ENCODE data around the gene ROPN1.
"Not testable (repeated sequence)": the region's sequence is repeated elsewhere in the genome, so short reads cannot be mapped to it uniquely, and the experiment has no call there.

ROPN1 gene

GRCh38 chr3:124014366-124014942 lies 22.5 kb upstream of the ROPN1 start:
- FAIRE-seq (no peak), DNase-seq (ENCODE audit: insufficient read length, low spot score) (no peak)
- no peak for TF ChIP-seq POLR2A (IDR thresholded peaks at IDR 0.05; ENCODE audit: low read depth, low read length)

GRCh38 chr3:124008321-124008720 lies 16.4 kb upstream of the ROPN1 start:
- FAIRE-seq; DNase-seq (ENCODE audit: insufficient read length, low spot score): not testable (repeated sequence)

GRCh38 chr3:124007186-124007585 lies 15.3 kb upstream of the ROPN1 start:
- DNase-seq (ENCODE audit: insufficient read length, low spot score), result no peak
- FAIRE-seq, result no peak
- no peak for TF ChIP-seq POLR2A (IDR thresholded peaks at IDR 0.05; ENCODE audit: low read depth, low read length)

DNA sequence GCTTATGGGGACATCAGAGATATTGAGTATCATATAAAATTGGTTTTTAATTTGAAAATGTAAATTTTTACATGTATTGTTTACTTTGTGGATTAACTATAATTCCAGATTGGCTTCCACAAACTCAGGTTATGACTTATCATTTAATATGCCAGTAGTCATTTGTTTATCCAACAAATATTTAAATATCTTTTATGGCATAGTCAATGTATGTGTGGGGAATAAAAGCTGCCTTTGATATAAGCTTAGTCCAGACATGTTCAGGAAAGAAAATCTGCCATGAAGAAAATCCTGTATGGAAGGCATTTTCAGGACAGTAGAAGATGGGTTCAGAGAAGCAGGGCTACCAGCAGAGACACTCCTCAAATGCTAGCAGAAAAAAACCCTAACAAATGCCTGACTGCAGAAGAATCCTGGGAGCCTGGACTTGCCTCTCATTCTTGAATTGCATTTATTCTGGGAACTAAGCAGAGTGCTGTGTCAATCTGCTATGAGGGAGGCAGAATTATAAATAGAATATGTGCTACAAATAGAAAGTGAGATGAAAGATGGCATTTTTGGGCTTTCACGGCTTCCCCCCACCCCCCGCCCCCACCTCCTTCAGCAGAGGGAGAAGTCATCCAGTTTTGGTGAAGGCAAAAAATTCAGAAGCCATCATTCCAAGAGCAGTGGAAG lies 10.6 kb upstream of the ROPN1 start:
- not testable (repeated sequence) for FAIRE-seq; DNase-seq (ENCODE audit: insufficient read length, low spot score)

- not testable (repeated sequence) for DNase-seq (ENCODE audit: insufficient read length, low spot score); FAIRE-seq
These were observed 9.4 kb upstream of the ROPN1 start for GRCh38 chr3:124001366-124001765.

DNA sequence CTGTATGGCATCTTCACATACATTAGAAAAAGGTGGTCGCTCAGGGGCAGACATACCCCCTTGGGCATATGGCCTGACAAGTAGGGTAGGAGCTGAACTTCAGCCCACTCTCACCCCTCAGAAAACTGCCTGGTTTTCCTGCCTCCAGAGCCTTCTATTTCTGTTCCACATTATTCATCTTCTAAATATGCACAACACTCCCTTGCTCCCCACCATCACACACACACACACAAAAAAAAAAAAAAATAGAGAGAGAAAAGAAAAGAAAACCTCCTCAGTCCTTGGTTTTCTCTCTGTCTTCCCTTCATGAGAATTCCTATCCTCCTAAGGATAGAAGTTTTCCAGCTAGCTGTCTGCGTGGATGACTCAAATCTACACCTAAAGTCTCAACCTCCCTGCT lies 5.6 kb upstream of the ROPN1 start:
- TF ChIP-seq POLR2A (IDR thresholded peaks at IDR 0.05; ENCODE audit: low read depth, low read length), result no peak
- DNase-seq (ENCODE audit: insufficient read length, low spot score) (no peak), FAIRE-seq (no peak)

DNA sequence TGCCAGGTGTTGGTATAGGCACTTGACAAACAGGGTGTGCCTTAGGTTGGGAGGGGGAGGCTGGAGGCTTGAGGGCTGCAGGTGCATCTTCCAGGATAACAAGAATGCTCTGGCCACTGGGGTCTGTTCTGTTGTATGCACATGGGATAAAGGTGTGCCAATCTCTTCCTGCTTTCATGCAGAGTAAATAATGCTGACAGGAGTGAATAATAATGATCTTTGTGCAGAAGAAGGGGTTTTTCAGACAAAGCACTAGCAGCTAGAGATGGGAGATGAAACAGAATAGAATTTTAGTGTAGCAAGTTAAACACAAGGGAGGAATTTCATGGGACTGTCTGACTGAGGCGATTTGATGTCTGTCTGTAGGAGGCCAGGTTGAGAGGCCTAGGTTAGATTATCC lies 1.9 kb upstream of the ROPN1 start:
- TF ChIP-seq POLR2A (IDR thresholded peaks at IDR 0.05; ENCODE audit: low read depth, low read length), result no peak
- DNase-seq (ENCODE audit: insufficient read length, low spot score), result no peak
- no peak for FAIRE-seq

GRCh38 chr3:123986427-123986826 lies 5.5 kb downstream of the ROPN1 start:
- FAIRE-seq (no peak), DNase-seq (ENCODE audit: insufficient read length, low spot score) (no peak)
- TF ChIP-seq POLR2A (IDR thresholded peaks at IDR 0.05; ENCODE audit: low read depth, low read length), result no peak

GRCh38 chr3:123984957-123985356 lies 7.0 kb downstream of the ROPN1 start:
- FAIRE-seq (no peak), DNase-seq (ENCODE audit: insufficient read length, low spot score) (no peak)
- TF ChIP-seq POLR2A (IDR thresholded peaks at IDR 0.05; ENCODE audit: low read depth, low read length), result no peak

DNA sequence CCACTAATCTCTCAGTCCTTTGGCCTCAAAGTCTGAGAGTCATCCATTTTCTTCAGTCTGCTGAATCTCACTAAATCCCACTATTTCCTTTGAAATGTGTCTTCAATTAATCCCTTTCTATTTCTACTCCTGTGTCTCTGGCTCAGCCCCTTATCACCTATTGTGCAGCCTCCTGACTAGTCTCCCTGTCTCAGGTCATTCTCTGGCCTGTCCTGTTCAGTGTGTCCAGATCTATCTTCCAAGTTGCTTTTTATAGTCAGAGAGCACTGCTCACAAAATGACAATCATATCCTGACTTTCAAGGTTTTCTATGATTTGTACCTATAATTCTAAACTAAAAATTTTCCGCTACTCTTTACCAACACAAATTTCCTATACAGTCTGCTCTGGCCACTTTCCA lies 7.6 kb downstream of the ROPN1 start:
- no peak for TF ChIP-seq POLR2A (IDR thresholded peaks at IDR 0.05; ENCODE audit: low read depth, low read length)
- FAIRE-seq (no peak), DNase-seq (ENCODE audit: insufficient read length, low spot score) (no peak)

GRCh38 chr3:123981317-123981716 lies 10.6 kb downstream of the ROPN1 start:
- not testable (repeated sequence) for DNase-seq (ENCODE audit: insufficient read length, low spot score); FAIRE-seq

DNA sequence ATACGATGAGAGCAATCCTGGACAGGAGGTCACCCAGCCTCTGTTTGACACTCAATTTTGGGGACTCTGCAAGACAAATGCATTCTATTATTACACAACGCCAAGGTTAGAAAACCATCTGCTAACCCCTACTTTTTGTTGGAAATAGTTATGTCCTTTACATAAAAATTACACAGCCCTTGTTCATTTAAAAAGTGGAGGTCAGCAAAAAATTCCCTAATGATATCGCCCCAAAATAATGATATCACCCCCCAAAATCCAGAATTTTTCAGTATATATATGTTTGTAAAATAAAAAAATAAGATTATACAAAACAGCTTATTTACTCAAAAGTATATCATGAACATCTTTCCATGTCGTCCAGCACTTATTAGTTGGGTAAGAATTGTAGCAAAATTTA lies 11.4 kb downstream of the ROPN1 start:
- no peak for DNase-seq (ENCODE audit: insufficient read length, low spot score)
- no peak for TF ChIP-seq POLR2A (IDR thresholded peaks at IDR 0.05; ENCODE audit: low read depth, low read length)
- FAIRE-seq, result no peak

DNA sequence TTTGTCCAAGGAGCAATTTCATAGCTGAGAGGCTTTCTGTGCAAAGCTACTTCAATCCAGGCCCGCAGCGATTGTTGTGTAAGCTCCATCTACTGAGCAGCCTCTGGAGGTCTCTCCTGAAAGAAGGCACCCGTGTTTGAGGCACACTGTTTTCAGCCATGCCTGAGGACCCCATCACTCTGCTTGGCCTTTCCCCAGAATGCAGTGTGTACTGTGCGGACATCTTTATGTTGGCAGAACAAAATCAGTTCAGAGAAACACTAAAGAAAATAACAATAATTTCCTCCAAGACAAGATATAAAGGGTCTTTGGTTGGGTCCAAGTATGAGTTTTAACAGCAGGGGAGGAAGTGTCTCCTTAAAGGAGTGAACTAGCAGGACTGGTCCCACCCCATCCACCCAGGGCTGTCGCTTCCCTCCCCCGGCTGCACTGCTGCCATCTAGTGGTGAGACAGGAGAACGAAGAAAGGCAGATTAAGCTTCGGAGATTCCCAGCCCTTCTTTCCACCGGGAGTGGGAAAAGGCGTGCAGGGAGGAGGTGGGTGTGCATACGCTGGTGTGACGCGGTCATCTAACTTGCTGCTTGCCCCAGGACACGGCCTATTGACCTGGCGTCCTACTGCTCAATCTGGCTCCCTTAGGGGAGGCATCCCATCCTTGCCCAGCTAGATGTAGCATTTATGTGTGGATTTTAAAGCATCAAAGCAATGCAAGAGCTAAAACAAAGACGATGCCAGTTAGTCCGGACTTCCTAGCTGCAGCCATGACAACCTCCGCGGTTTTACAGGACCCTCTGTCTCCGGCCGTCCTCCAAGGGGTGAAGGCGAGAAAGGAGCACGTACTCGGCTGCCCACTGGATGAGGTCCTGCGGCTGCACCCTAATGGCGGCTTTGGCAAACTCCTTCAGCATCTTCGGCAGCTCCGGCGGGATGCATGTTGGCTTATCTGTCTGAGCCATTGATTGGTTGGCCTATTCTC lies 12.1 kb downstream of the ROPN1 start:
- DNase-seq (ENCODE audit: insufficient read length, low spot score), result not testable (repeated sequence)
- peak; percentile 87 for FAIRE-seq

- not testable (repeated sequence) for DNase-seq (ENCODE audit: insufficient read length, low spot score); FAIRE-seq
These were observed 15.0 kb downstream of the ROPN1 start for GRCh38 chr3:123976904-123977303.

- FAIRE-seq, result not testable (repeated sequence)
These were observed 15.6 kb downstream of the ROPN1 start for GRCh38 chr3:123976181-123976898.

DNA sequence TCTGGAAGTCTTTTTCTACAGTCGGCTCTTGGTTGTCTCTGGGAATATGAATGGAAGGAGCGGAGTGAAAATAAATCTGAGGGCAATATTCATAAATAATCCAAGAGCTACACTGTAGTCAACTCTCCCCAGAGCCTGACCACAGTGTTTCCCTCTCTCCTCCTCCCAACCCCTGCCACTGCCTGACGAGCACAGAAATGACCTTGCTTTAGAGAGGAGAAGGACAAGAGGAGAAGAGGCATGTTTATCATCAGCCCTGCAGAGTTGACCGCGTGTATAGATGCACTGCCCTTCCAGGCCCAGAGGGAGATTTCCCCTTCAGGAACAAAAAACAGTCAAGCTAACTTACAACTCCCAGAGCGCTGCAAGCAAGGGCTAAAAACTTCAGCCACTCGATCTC lies 16.9 kb downstream of the ROPN1 start:
- FAIRE-seq, result not testable (repeated sequence)

More at GRCh38 chr3:123976181-123976898, 15.6 kb downstream of the ROPN1 start:
- DNase-seq (ENCODE audit: insufficient read length, low spot score), result not testable (repeated sequence)

More for the DNA sequence above, 16.9 kb downstream of the ROPN1 start:
- DNase-seq (ENCODE audit: insufficient read length, low spot score), result not testable (repeated sequence)

All from H54 (cell line).